IMR-90 (cell line): ENCODE results near the gene FOXI1. TPM values are rescaled to one million over a fixed set of nuclear protein-coding genes. Genes with fewer than 3 reads are reported as not detected.

ENCODE experiments used
- ATAC-seq: fragments of 200-7000 bp; cut with Tn5 transposase; 2 replicates; pipeline ENCODE4 v1.9.1; 2020; ENCODE audit warnings: low read depth, mild to moderate bottlenecking, moderate library complexity
- BruUV-seq: library from RNA; stranded (reverse); fragments of 400-500 nt; replicated peaks from 2 replicates; lab custom pipeline; 2021; lab: Mats Ljungman, UMichigan
- CTCF ChIA-PET: fragments of 300-600 bp; formaldehyde crosslinking; extraction: SDS; loops from one replicate; lab custom pipeline; 2021; ENCODE audit warnings: antibody characterized with exemption; lab: Yijun Ruan, JAX
- POLR2A ChIA-PET: fragments of 300-600 bp; sonication (Branson Sonifier 250); formaldehyde crosslinking; loops from one replicate; lab custom pipeline; 2022; ENCODE audit warnings: antibody characterized with exemption; ENCODE audit not compliant: unreplicated experiment; lab: Charles Lee
- DNase-seq: peaks from one replicate; pipeline ENCODE4 v3.0.0; 2013
- H2AFZ ChIP-seq: replicated peaks from 2 replicates; pipeline ENCODE3; 2013; ENCODE audit warnings: low read length, mild to moderate bottlenecking; ENCODE audit not compliant: poor library complexity
- H2AK5ac ChIP-seq: 2 replicates; pipeline ENCODE4 v1.6.1; 2013; ENCODE audit warnings: low read depth, low read length, inconsistent platforms
- H2AK9ac ChIP-seq: replicated peaks from 2 replicates; pipeline ENCODE3; 2013; ENCODE audit warnings: mild to moderate bottlenecking, low read depth, low read length, moderate library complexity; ENCODE audit not compliant: poor library complexity
- H2BK120ac ChIP-seq: 2 replicates; pipeline ENCODE4 v1.6.1; 2013; ENCODE audit warnings: low read depth, low read length, inconsistent platforms
- H2BK15ac ChIP-seq: 3 replicates; pipeline ENCODE4 v1.6.1; 2013; ENCODE audit warnings: low read depth, low read length, inconsistent platforms
- H2BK20ac ChIP-seq: 2 replicates; pipeline ENCODE4 v1.6.1; 2013; ENCODE audit warnings: low read depth, mild to moderate bottlenecking, inconsistent platforms, low read length, moderate library complexity
- H2BK5ac ChIP-seq: 2 replicates; pipeline ENCODE4 v1.6.1; 2013; ENCODE audit warnings: mild to moderate bottlenecking, low read depth, low read length, inconsistent platforms; ENCODE audit not compliant: poor library complexity, severe bottlenecking
- H3K14ac ChIP-seq: replicated peaks from 2 replicates; pipeline ENCODE4 v1.6.1; 2013; ENCODE audit warnings: low read depth, low read length, inconsistent platforms
- H3K18ac ChIP-seq: 2 replicates; pipeline ENCODE4 v1.6.1; 2013; ENCODE audit warnings: low read depth, low read length, control low read depth
- H3K23ac ChIP-seq: 2 replicates; pipeline ENCODE4 v1.6.1; 2013; ENCODE audit warnings: low read depth, low read length, inconsistent platforms
- H3K27ac ChIP-seq: 2 replicates; pipeline ENCODE4 v1.5.1; 2013; ENCODE audit warnings: mild to moderate bottlenecking, control low read depth, low read length; ENCODE audit not compliant: insufficient read depth
- H3K27me3 ChIP-seq: 2 replicates; pipeline ENCODE4 v1.6.1; 2013; ENCODE audit warnings: low read length; ENCODE audit not compliant: control insufficient read depth, insufficient read depth
- H3K36me3 ChIP-seq: 2 replicates; pipeline ENCODE4 v1.6.1; 2013; ENCODE audit warnings: low read length, mixed read lengths; ENCODE audit not compliant: control insufficient read depth, insufficient read depth
- H3K4ac ChIP-seq: 2 replicates; pipeline ENCODE4 v1.6.1; 2013; ENCODE audit warnings: low read depth, low read length, inconsistent platforms
- H3K4me1 ChIP-seq: 2 replicates; pipeline ENCODE4 v1.6.1; 2013; ENCODE audit warnings: low read length, mixed read lengths; ENCODE audit not compliant: control insufficient read depth, insufficient read depth
- H3K4me2 ChIP-seq: 2 replicates; pipeline ENCODE4 v1.6.1; 2013; ENCODE audit warnings: low read depth, mild to moderate bottlenecking, control low read depth, low read length, moderate library complexity
- H3K4me3 ChIP-seq: 2 replicates; pipeline ENCODE4 v1.5.1; 2013; ENCODE audit warnings: low read depth, mild to moderate bottlenecking, control low read depth, low read length, moderate library complexity; ENCODE audit not compliant: insufficient read depth
- H3K56ac ChIP-seq: 2 replicates; pipeline ENCODE4 v1.6.1; 2013; ENCODE audit warnings: low read length, inconsistent platforms; ENCODE audit not compliant: insufficient read depth; ENCODE audit errors: extremely low read depth
- H3K79me1 ChIP-seq, 2 experiments: 2 replicates each; pipeline ENCODE4 v1.6.1; 2013; ENCODE audit warnings: low read length in 2 of 2, inconsistent platforms in 1 of 2, low read depth in 1 of 2
- H3K9ac ChIP-seq: 2 replicates; pipeline ENCODE4 v1.6.1; 2013; ENCODE audit warnings: low read depth, low read length, control low read depth
- H3K9me1 ChIP-seq: 2 replicates; pipeline ENCODE4 v1.6.1; 2013; ENCODE audit warnings: low read length, inconsistent platforms; ENCODE audit not compliant: insufficient read depth
- H3K9me3 ChIP-seq: 2 replicates; pipeline ENCODE4 v1.6.1; 2013; ENCODE audit warnings: low read length; ENCODE audit not compliant: control insufficient read depth, insufficient read depth
- H4K20me1 ChIP-seq: 2 replicates; pipeline ENCODE4 v1.6.1; 2013; ENCODE audit warnings: low read length, inconsistent platforms; ENCODE audit not compliant: insufficient read depth
- H4K5ac ChIP-seq: 2 replicates; pipeline ENCODE4 v1.6.1; 2013; ENCODE audit warnings: mild to moderate bottlenecking, low read depth, low read length, control low read depth
- H4K8ac ChIP-seq, 2 experiments: 2 replicates each; pipeline ENCODE4 v1.6.1; 2013; ENCODE audit warnings: low read depth in 2 of 2, low read length in 2 of 2, control low read depth in 1 of 2, inconsistent platforms in 1 of 2
- H4K91ac ChIP-seq: 2 replicates; pipeline ENCODE4 v1.6.1; 2013; ENCODE audit warnings: low read depth, low read length, inconsistent platforms; ENCODE audit not compliant: insufficient read depth
- BHLHE40 ChIP-seq: fragments of 150-350 bp; IDR thresholded peaks from 2 replicates; pipeline ENCODE4 v1.6.1; 2016; ENCODE audit warnings: mild to moderate bottlenecking, low read depth, low read length
- CEBPB ChIP-seq: IDR thresholded peaks from 2 replicates; pipeline ENCODE4 v1.6.1; 2012; ENCODE audit warnings: low read depth, low read length, improper control_type of control experiment
- FOS ChIP-seq: fragments of 150-350 bp; IDR thresholded peaks from 2 replicates; pipeline ENCODE4 v1.6.1; 2016; ENCODE audit warnings: low read depth, low read length
- MAFK ChIP-seq: IDR thresholded peaks from 2 replicates; pipeline ENCODE4 v1.6.1; 2012; ENCODE audit warnings: low read depth, low read length, improper control_type of control experiment
- MXI1 ChIP-seq: IDR thresholded peaks from 2 replicates; pipeline ENCODE4 v1.6.1; 2012; ENCODE audit warnings: low read depth, mild to moderate bottlenecking, low read length, moderate library complexity, borderline replicate concordance
- POLR2A ChIP-seq: IDR thresholded peaks from 2 replicates; pipeline ENCODE4 v1.6.1; 2012; ENCODE audit warnings: mild to moderate bottlenecking, low read depth, low read length
- RFX5 ChIP-seq: IDR thresholded peaks from 2 replicates; pipeline ENCODE4 v1.8.0; 2012; ENCODE audit warnings: low read depth, mild to moderate bottlenecking, low read length, moderate library complexity
- WGBS, 2 experiments: methylation state at CpG; one replicate each; pipeline versions ENCODE4 v1.1.5 to v1.1.7; 2013; ENCODE audit warnings: missing lambda C conversion rate in 2 of 2; ENCODE audit not compliant: insufficient read length in 1 of 2; ENCODE audit errors: extremely low coverage in 2 of 2; 5-methylcytosine and 5-hydroxymethylcytosine counted together
- dilution Hi-C: fragments of 300-500 bp; cut with HindIII; formaldehyde crosslinking; loops from one replicate; pipeline ENCODE4 v1.14.3; 2018; ENCODE audit warnings: low sequenced_read_pairs; ENCODE audit not compliant: unreplicated experiment
- in situ Hi-C: fragments of 300-500 bp; cut with MboI; formaldehyde crosslinking; loops from 3 replicates; pipeline ENCODE4 v1.14.3; 2019; ENCODE audit warnings: low sequenced_read_pairs, inconsistent platforms, mixed read lengths
- intact Hi-C: fragments of 100-400 bp; cut with micrococcal nuclease; formaldehyde crosslinking; loops from 2 replicates; pipeline ENCODE4 v1.10.0; 2022
- polyA plus RNA-seq, 3 experiments: library from polyadenylated mRNA; depleted of rRNA; stranded (reverse); fragments of >200 nt; gene quantifications; 2 replicates each; pipeline ENCODE4 v1.2.3, GENCODE V29; 2012; ENCODE audit warnings: low replicate concordance in 1 of 3
- total RNA-seq: library from RNA; depleted of rRNA; stranded (reverse); fragments of >200 nt; gene quantifications from 2 replicates; pipeline ENCODE4 v1.2.3, GENCODE V29; 2012

Gene FOXI1
- total and polyA plus RNA-seq, 2 of the 4 experiments (the other 2 are of a cell fraction) = not detected

DNA sequence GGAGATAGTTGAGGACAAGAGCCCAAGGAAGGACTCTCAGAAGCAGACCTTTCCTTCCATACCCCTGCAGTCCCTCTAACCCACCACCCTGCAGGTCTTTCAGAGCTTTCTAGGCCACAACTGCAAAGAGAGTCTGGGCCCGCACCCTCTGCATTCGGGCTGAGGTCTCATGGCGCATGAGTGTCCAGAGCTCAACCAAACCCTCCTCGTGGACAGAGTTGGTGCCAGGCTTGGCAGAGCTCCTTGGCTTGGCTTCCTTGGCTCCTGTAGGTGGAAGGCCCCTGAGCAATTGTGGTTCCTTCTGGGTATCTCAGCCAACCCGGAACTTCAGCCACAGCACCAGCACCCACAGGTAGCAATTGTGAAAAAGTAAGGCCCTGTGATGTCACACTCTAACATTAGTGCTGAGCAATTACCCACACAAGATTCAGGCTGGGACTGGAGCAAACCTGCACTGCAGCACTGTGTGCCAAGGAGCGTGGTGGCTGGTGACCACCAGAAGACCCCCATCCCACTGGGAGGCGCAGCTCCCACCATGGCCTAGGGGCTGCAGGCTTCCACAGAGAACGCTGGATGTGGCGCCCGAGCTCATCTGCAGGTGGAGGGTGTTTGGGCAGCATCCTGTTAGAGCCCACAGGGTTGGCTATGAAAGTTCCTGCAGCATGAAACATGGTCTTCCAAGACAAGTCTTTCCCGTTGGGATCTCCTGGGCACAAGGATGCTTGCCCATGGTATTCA lies 38.8 kb downstream of the FOXI1 start:
- no peak for ATAC-seq

More for the DNA sequence above, 38.8 kb downstream of the FOXI1 start:
- Histone ChIP-seq H3K18ac (no peak overlapping the region), H2BK120ac (no peak overlapping the region), H3K56ac (no peak overlapping the region), H4K8ac (no peak overlapping the region), H2BK5ac (no peak overlapping the region), H3K27me3 (no peaks in the 10 kb centered on the region), H2BK20ac (no peak overlapping the region), H4K20me1 (no peaks in the 10 kb centered on the region), H3K9me3 (no peaks in the 10 kb centered on the region), H3K4me2 (no peak overlapping the region), H3K36me3 (no peaks in the 10 kb centered on the region), H3K4ac (no peak overlapping the region), H2AK9ac (no peak overlapping the region), H3K9ac (no peak overlapping the region), H4K91ac (no peak overlapping the region), H2AFZ (no peak overlapping the region), H3K9me1 (no peaks in the 10 kb centered on the region), H2BK15ac (no peak overlapping the region), H3K23ac (no peak overlapping the region), H4K5ac (no peak overlapping the region), H2AK5ac (no peak overlapping the region), H3K79me1 (no peaks in the 10 kb centered on the region), H3K4me3 (no peak overlapping the region), H3K27ac (no peak overlapping the region), H3K14ac (no peak overlapping the region), H3K4me1 (no peaks in the 10 kb centered on the region)
- intact Hi-C loops (no loop called here), in situ Hi-C loops (no loop called here), dilution Hi-C loops (no loop called here)
- CTCF ChIA-PET = no interaction called here
- TF ChIP-seq MXI1 (no peak), RFX5 (no peak), CEBPB (no peak), BHLHE40 (no peak), MAFK (no peak), POLR2A (no peak), FOS (no peak)
- POLR2A ChIA-PET = no interaction called here
- WGBS, 2 experiments = 77% methylated on average over 5 of the region's 11 CpGs; no CpG with 5 or more reads in 1 of the 2 experiments
- no peak for DNase-seq
- no TSS peak for BruUV-seq
